ENCODE data around the gene FGF21.

- TF ChIP-seq, protein P1, sequence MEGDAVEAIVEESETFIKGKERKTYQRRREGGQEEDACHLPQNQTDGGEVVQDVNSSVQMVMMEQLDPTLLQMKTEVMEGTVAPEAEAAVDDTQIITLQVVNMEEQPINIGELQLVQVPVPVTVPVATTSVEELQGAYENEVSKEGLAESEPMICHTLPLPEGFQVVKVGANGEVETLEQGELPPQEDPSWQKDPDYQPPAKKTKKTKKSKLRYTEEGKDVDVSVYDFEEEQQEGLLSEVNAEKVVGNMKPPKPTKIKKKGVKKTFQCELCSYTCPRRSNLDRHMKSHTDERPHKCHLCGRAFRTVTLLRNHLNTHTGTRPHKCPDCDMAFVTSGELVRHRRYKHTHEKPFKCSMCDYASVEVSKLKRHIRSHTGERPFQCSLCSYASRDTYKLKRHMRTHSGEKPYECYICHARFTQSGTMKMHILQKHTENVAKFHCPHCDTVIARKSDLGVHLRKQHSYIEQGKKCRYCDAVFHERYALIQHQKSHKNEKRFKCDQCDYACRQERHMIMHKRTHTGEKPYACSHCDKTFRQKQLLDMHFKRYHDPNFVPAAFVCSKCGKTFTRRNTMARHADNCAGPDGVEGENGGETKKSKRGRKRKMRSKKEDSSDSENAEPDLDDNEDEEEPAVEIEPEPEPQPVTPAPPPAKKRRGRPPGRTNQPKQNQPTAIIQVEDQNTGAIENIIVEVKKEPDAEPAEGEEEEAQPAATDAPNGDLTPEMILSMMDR (IDR thresholded peaks at IDR 0.05; ENCODE audit: insufficient read depth, low read depth, low read length), result no peak
- TF ChIP-seq EZH2 (IDR thresholded peaks at IDR 0.05; ENCODE audit: insufficient read depth, low read length), result peak; percentile 23
Observed at GRCh38 chr19:48740164-48740972, 15.0 kb upstream of the FGF21 start, which contains the start of gene RASIP1.

All from astrocyte (in vitro differentiated cells and primary cell).